Activated CD4-positive, CD25-positive, alpha-beta regulatory T cell treated with anti-CD3 and anti-CD28 coated beads, Interleukin-2, amount 50 U/mL, for 16 hours (primary cell): ENCODE data around the gene VPS51.
"Not testable (repeated sequence)": the region's sequence is repeated elsewhere in the genome, so short reads cannot be mapped to it uniquely, and the experiment has no call there.

Source experiments
- DNase-seq: peaks from one replicate; pipeline ENCODE4 v3.0.0-alpha.2; 2020; ENCODE audit warnings: low read depth, low spot score

The VPS51 gene

GRCh38 chr11:65118891-65119669 lies 23.1 kb downstream of the VPS51 start:
- not testable (repeated sequence) for DNase-seq

GRCh38 chr11:65119670-65119995 lies 23.6 kb downstream of the VPS51 start:
- no peak for DNase-seq

DNA sequence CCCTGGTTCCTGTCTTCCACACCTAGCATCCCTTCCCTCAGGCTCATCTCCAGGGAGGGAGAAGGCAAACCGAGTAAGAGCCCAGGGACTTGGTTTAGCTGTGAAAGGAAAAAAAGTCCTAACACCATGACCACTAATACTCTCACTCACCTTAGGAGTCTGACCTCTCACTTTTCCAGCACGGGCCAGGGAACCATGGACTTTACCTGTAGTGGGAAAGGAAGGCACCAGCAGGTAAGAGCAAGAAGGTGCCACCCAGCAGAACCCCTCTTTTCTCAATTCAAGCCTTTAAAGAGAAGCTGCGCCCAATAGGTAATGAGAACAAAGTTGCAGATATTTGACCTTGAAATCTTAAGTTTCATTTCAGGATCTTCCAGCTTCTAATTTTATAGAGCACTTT lies 24.8 kb downstream of the VPS51 start:
- no peak for DNase-seq

- no peak for DNase-seq
These were observed 25.4 kb downstream of the VPS51 start for GRCh38 chr11:65121447-65121864.

DNA sequence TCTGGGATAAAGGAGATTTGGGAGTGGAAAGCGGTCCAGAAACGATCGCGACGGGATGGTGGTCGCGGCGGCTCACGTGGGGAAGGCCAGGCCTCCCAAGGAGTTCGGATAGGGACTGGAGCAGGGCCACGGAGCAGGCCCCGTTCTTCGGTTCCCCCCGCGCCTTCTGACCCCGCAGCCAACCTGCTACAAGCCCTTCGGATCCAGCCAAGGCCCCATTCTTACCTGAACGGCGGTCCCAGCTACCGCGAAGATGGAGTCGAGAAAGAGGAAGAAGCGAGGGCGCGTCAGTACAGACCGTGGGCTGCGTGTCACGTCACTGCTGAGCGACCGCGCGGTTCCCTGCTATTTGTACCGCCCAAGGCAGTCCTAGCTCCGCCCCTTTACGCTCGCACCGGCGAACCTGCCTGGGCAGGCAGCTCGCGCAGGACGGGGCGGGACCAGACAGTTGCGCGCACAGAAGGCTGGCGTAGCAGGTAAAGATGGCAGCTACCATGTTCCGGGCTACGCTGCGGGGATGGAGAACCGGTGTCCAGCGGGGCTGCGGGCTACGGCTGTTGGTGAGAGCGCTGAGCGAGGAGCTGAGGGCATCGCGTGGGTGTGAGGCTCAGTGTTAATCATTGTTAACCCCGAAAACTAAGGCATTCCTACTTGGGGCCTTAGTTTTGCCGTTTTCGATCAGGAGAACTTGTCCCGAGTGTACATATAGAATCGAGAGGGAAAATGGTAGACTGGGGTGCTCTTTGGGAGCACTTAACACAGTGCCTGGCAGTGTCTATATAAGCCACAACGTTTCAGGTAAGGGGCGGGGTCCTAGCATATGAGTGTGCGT lies 26.1 kb downstream of the VPS51 start, which contains the start of the genes FAU and MRPL49:
TSS of gene FAU (minus strand) at position 270 of the 832 bp plus-strand sequence. CDS start 321 bp downstream, outside the sequence.
TSS of gene MRPL49 (plus strand) at position 457 of the 832 bp plus-strand sequence. CDS start at position 483, 26 bp downstream.
- DNase-seq = peak; percentile 98

DNA sequence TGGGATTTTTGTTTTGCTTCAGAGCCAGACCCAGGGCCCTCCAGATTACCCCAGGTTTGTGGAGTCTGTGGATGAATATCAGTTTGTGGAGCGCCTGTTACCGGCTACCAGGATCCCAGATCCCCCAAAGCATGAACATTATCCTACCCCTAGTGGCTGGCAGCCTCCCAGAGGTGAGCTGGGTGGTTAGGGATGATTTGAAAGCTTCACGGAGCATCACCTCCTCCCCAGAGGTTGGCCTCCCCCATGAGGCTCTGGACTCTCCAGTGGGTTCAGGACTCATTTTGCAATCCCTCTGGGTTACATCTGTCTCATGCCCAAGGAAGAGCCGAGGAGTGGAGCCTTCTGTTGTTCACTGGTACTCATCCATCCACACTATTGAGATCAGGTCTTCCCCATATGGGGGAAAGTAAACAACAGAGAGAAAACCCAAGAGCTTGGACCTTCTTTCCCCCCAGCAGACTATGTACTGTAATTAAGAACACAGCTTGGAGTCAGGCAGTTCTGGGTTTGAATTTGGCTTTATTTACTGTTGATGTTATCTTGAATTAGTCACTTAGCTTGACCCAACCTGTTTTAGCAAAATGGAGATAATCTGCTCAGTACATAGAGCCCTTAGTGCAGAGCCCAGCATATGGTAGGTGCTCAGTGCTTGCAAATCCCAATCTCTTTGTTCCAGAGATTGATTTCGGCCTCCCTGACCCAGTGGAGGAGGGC lies 28.6 kb downstream of the VPS51 start:
- DNase-seq = no peak

DNA sequence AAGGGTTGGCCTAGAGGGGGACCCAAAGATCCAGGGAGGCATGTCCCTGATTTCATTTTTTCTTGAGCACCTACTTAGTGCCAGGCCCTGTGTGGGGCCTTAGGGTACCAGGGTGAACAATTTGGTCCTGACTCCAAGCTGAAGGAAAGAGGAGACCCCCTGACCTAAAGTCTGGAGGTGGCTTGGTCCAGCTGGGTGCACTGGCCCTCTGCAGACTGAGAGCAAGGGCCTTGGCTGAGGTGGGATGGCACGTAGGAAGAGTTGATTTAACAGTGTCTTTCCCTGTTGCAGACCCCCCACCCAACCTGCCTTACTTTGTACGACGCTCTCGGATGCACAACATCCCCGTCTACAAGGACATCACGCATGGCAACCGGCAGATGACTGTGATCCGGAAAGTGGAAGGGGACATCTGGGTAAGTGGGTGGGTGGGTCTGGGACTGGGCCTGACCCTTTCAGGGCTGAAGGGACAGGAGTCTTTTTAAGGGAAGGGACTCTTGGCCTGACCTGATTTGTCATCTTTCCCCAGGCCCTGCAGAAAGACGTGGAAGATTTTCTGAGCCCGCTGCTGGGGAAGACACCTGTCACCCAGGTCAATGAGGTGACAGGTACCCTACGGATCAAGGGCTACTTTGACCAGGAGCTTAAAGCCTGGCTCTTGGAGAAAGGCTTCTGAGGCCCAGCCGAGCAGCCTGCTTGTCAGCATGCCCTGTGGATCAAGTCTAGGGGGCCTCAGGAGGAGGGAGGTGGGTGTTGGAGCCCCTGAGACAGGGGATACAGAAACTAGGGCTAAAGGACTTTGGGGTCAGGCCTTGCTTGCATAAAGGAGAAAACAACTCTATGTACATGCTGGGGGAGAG lies 29.4 kb downstream of the VPS51 start:
- no peak for DNase-seq

DNA sequence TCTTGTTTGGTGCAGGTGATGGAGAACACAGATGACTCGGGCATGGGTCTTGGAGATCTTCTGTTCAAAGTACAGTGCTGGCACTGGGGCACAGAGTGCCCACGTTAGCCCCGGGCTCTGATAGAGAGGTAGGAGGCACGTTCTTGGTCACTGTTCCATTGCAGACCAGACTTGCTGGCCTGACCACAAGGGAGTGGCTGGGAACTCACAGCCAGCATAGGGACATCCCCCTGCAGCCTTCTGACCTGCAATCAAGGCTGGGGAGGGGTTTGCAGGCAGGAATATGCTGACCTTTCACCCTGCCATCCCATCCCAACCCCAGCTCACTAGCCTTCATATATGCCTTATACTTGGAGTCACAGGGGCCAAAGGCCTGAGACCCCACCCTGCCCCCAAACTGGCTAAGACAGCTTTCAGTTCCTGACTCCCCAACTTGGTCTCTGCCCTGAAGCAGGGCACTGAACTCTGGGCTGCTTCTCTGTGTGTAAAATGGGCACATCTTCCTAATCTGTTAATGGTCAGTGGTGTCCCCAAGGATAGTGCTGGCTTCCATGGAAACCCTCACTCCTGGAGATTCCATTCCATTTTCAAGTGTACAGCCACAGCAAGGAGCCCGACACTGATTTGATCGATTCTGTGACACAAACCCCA lies 30.7 kb downstream of the VPS51 start:
- DNase-seq = no peak

- DNase-seq = no peak
These were observed 31.6 kb downstream of the VPS51 start for GRCh38 chr11:65127473-65128181.

- no peak for DNase-seq
These were observed 32.5 kb downstream of the VPS51 start for GRCh38 chr11:65128182-65129145.

GRCh38 chr11:65129649-65130441 lies 33.8 kb downstream of the VPS51 start:
- no peak for DNase-seq

DNA sequence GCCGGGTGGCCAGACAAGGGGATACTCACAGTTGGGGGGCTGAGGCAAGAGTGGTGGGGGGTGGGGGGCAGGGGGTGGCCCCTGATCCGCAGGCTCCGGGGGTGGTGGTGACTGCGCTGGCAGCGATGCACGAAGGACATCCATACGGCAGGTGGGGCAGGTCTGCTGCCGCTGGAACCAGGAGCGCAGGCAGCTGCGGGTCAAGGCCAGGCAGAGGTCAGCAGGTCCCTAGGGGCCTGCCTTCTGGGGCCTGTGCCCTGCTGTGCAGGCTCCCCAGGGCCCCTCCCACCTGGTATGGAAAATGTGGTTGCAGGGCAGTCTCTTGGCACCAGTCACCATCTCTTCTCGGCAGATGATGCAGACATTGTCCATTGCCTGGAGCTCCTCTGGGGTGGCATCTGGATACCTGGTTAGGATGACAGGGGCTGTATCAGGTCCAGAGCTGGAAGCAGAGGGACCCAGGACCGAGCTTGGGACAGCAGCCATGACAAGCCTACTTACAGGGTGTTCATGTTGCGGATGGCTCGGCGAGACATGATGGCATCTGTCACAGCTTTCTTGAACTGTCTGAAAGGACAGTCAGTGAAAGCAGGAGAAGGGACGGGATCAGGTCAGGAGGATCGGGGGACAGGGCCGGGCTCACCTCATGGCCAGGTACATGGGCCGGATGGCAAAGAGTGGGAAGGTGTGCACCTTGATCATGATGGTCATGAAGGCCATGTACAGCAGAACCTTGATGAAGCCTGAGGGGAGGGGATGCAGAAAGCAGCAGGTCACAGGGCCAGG lies 34.8 kb downstream of the VPS51 start:
- DNase-seq = no peak

GRCh38 chr11:65131417-65131776 lies 35.4 kb downstream of the VPS51 start:
- DNase-seq = no peak

DNA sequence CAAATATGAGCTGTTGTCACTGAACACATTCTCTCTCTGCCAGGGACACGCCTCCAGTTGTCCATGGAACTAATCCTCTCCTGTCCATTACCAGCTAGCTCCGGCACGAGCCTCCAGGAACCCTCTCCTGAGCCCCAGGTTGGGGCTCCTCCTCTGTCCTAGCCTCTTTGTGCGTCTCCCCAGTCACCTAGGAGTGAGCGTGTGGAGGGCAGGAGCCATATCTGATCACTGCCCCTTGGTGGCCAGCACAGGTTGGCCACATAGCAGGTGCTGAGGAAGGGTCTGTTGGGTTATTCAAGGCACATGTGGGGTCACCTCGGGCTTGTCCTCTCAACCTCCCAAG lies 35.9 kb downstream of the VPS51 start:
- no peak for DNase-seq

DNA sequence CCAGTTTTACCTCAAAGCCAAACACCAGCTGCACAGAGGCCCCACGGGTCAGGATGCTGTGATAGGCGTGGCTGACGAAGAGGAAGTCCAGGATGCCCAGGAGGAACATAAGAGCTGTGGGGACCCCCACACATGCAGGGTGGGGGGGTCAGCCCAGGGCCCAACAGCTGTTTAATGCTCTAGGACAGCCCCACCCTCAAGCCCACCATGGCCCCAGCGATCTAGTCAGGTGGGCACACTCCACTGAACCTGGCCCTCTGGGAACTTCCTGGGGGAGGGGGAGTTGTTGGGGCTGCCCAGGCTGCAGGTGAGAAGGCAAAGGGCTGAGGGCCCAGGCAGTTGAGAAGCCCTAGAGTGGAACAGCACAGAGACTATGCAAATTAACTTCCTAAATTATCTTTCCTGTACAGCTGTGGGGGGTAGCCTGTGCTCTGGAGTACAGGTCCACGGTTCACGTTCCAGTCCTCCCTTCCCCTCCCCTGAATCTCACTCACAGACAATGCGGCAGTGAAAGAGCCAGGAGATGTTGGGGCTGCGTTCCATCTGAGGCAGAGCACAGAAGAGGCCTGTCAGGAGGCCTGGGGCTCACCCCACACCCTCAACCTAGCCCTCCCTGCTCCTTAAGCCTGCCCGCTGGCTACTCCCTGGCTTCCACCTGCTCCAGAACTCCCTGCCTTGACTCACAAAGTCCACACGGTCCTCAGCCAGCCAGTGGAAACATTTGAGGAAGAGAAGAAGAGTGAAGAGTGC lies 36.4 kb downstream of the VPS51 start:
- no peak for DNase-seq

DNA sequence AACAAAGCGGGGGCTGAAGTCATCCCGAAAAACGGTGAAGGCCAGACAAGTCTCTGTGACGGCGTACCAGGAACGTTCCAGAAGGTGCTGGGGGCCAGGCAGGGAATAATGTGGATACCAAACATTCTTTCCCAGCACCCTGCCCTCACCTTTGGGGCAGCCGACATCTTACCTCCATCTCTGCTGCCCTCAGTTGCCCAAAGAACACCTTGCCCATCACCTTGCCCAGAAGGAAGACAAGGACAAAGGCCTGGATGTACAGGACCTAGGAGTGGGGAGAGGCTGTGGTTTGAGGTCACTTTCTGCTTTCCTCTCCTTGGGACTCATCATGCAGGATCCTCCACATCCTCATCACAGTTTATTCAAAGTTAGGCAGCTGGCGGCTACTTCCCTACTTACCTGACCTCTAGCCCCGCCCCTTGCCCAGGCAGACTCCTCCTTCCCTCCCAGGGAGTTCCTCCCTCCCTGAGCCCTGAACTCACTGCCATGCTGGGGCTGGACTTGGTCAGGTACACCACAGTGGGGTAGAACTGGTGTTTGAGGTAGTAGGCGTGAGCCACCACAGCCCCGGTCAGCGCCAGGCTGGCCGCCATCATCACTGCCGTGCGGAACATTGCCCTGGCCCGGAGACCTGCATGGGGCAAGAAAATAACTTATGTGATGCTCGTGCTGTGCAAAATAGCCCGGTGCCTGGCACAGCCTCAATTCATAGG lies 37.1 kb downstream of the VPS51 start:
- no peak for DNase-seq
